Epithelial cell of proximal tubule (primary cell): ENCODE results near the gene ITPR2. TPM values are rescaled to one million over a fixed set of nuclear protein-coding genes. Genes with fewer than 3 reads are reported as not detected.
"Not testable (repeated sequence)": the region's sequence is repeated elsewhere in the genome, so short reads cannot be mapped to it uniquely, and the experiment has no call there.

Source experiments
- DNase-seq: peaks from one replicate; pipeline ENCODE4 v3.0.0-alpha.2; 2011; ENCODE audit warnings: low read depth
- H3K4me3 ChIP-seq: 2 replicates; pipeline ENCODE4 v1.5.1; 2011; ENCODE audit warnings: low read depth, mild to moderate bottlenecking, low read length
- CTCF ChIP-seq: conservative IDR thresholded peaks from 2 replicates; pipeline ENCODE4 v1.5.1; 2012; ENCODE audit warnings: low read depth, mild to moderate bottlenecking, low read length
- total RNA-seq: library from RNA; depleted of rRNA; stranded (reverse); fragments of >200 nt; gene quantifications from 2 replicates; pipeline ENCODE4 v1.2.3, GENCODE V29; 2015

ITPR2 gene
- total RNA-seq, 1 donor from 2014 or later, result 13.5 TPM

- no peak overlapping the region for H3K4me3 ChIP-seq
- DNase-seq, result no peak
- TF ChIP-seq CTCF, result no peak
These were observed 501.9 kb downstream of the ITPR2 start for GRCh38 chr12:26331136-26331535.

DNA sequence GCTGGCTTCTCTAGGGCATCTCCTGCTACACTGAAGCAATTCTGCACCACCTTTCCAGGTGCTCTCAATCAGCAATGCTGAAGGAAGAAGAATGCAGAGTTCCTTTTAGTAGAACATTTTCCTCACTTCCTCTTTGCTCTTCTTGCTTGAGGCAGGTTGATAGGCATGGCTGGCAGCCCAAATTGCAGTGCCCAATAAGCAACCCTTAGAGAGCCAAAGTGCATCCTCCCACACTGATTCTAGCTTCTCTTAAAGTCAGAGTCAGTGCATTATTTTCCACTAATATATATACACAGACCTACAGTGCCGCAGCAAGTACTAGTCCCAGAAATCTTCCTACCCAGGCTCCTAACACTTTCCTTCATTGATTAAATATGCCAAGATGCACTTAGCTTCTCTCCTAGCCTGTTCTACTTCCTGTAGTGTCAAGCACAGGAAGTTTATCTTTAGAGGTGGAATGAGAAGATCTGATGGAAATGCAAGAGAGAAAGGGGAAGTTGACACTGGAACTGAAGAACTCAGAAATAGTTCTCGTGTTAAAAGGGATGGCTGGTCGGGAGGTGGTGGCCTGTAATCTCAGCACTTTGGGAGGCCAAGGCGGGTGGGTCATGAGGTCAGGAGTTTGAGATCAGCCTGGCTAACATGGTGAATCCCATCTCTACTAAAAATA lies 504.9 kb downstream of the ITPR2 start:
- no peak for TF ChIP-seq CTCF
- DNase-seq, result no peak
- no peak overlapping the region for H3K4me3 ChIP-seq

- DNase-seq, result no peak
- H3K4me3 ChIP-seq, result no peak overlapping the region
- TF ChIP-seq CTCF, result no peak
These were observed 509.3 kb downstream of the ITPR2 start for GRCh38 chr12:26323673-26324072.

- H3K4me3 ChIP-seq, result no peak overlapping the region
- peak; percentile 98 for DNase-seq
- TF ChIP-seq CTCF, result no peak
These were observed 513.5 kb downstream of the ITPR2 start for GRCh38 chr12:26319511-26319910.

- H3K4me3 ChIP-seq, result peak overlapping the region; percentile 31
- peak; percentile 95 for DNase-seq
- TF ChIP-seq CTCF, result no peak
These were observed 514.3 kb downstream of the ITPR2 start for GRCh38 chr12:26318661-26319068.

GRCh38 chr12:26317942-26318575 lies 514.9 kb downstream of the ITPR2 start:
- DNase-seq, result peak; percentile 99
- H3K4me3 ChIP-seq, result no peak overlapping the region
- TF ChIP-seq CTCF, result no peak

- not testable (repeated sequence) for DNase-seq, H3K4me3 ChIP-seq
These were observed 518.9 kb downstream of the ITPR2 start for GRCh38 chr12:26314103-26314502.

DNA sequence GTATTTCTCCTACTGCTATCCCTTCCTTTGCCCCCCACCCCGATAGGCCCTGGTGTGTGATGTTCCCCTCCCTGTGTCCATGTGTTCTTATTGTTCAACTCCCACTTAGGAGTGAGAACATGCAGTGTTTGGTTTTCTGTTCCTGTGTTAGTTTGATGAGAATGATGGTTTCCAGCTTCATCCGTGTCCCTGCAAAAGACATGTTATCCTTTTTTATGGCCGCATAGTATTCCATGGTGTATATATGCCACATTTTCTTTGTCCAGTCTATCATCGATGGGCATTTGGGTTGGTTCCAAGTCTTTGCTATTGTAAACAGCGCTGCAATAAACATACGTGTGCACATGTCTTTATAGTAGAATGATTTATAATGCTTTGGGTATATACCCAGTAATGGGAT lies 522.5 kb downstream of the ITPR2 start:
- DNase-seq, H3K4me3 ChIP-seq: not testable (repeated sequence)
